SU-DHL-6 (cell line): ENCODE results near the gene LRRC73.

ENCODE experiments used
- EZH2phosphoT487 ChIP-seq: fragments of 200-600 bp; sonication (generic), shearing (Covaris generic); conservative IDR thresholded peaks from 2 replicates; pipeline ENCODE4 v1.6.1; 2018; ENCODE audit warnings: mild to moderate bottlenecking, antibody characterized with exemption, low read length, moderate library complexity, mixed read lengths
- TF ChIP-seq, protein P1 (sequence below): fragments of 200-600 bp; sonication (generic); IDR thresholded peaks from one replicate; pipeline ENCODE4 v1.5.1; 2017; ENCODE audit warnings: antibody characterized with exemption, mild to moderate bottlenecking, low read length, moderate library complexity; ENCODE audit not compliant: insufficient read depth, poor library complexity, severe bottlenecking

DNA sequence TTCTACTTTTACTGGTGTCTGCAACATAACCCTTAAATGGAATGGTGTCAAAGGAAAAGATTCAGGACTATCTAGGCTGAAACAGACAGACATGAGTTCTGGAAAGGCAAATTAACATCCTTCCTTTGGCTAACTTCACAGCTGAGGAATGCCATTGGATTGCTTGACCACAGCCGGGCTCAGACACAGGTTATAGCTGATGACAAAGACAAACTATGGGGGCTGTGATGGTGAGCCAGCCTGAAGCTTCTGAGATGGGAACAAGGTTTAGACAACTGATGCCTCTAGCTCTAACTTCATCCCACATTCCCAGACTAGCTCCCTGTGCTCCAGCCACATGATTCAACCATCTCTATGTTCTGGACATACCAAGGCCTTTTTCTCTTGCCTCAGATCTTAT lies 22.1 kb upstream of the LRRC73 start:
- TF ChIP-seq, protein P1, sequence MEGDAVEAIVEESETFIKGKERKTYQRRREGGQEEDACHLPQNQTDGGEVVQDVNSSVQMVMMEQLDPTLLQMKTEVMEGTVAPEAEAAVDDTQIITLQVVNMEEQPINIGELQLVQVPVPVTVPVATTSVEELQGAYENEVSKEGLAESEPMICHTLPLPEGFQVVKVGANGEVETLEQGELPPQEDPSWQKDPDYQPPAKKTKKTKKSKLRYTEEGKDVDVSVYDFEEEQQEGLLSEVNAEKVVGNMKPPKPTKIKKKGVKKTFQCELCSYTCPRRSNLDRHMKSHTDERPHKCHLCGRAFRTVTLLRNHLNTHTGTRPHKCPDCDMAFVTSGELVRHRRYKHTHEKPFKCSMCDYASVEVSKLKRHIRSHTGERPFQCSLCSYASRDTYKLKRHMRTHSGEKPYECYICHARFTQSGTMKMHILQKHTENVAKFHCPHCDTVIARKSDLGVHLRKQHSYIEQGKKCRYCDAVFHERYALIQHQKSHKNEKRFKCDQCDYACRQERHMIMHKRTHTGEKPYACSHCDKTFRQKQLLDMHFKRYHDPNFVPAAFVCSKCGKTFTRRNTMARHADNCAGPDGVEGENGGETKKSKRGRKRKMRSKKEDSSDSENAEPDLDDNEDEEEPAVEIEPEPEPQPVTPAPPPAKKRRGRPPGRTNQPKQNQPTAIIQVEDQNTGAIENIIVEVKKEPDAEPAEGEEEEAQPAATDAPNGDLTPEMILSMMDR: no peak
- no peak for TF ChIP-seq EZH2phosphoT487
